ENCODE data around the gene HSPA1A. TPM values are rescaled to one million over a fixed set of nuclear protein-coding genes. Genes with fewer than 3 reads are reported as not detected.
"Not testable (repeated sequence)": the region's sequence is repeated elsewhere in the genome, so short reads cannot be mapped to it uniquely, and the experiment has no call there.

Gene HSPA1A
- total RNA-seq, 1 donor from 2014 or later, result 28.1 TPM

DNA sequence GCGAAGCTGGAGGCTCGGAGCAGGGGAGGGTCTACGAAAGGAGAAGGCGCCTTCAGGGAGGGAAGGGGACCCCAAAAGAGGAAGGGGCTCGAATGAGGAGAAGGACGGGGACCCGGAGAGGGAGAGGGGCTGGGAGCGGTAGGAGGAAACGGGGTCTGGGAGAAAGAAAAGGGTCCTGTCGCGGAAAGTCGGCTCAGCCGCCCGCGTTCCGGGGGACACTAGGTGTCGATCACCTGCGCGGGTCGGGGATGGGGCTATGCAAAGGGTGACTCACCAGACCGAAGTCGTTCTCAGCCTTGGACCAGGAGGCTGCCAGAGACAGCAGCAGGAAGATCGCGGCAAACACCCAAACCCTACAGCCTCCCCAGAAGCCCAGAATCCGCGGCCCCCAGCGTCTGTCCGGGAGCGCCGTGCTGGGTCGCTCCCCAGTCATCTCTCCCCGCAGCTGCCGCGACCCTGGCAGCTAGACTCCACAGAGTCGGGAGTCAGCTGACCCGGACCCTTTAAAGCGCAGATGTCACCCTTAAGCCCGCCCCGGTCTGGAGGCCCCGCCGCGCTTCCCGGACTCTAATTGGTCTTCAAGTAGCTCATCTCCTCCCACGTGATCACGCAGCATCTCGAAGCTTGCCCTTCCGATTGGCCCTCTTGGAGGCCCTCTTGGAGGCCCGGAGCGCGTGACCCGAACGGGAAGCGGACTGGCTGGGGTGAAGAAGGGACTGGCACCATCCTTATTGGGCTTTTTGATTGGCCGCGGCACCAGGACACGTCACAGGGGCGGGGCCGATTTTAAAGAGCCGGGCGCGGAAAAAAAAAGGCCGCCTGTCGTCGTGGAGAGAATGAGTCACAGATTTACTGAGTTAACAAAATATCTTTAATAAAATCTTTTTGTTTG lies 47.2 kb downstream of the HSPA1A start, which contains the start of gene NEU1:
TSS of gene NEU1 (minus strand) at position 478 of the 892 bp plus-strand sequence. CDS start at position 433, 45 bp downstream.
- H3K4me3 Mint-ChIP-seq, result peak within 1 kb of the TSS; percentile 95
- no peaks in the 10 kb centered on the region for H3K27me3 Mint-ChIP-seq
- ATAC-seq (ENCODE audit: low read depth) (peak; percentile 91), DNase-seq (peak; percentile 93)
- peaks cover 21% of the 10 kb centered on the region for H3K4me1 Mint-ChIP-seq
- TF ChIP-seq, protein P1, sequence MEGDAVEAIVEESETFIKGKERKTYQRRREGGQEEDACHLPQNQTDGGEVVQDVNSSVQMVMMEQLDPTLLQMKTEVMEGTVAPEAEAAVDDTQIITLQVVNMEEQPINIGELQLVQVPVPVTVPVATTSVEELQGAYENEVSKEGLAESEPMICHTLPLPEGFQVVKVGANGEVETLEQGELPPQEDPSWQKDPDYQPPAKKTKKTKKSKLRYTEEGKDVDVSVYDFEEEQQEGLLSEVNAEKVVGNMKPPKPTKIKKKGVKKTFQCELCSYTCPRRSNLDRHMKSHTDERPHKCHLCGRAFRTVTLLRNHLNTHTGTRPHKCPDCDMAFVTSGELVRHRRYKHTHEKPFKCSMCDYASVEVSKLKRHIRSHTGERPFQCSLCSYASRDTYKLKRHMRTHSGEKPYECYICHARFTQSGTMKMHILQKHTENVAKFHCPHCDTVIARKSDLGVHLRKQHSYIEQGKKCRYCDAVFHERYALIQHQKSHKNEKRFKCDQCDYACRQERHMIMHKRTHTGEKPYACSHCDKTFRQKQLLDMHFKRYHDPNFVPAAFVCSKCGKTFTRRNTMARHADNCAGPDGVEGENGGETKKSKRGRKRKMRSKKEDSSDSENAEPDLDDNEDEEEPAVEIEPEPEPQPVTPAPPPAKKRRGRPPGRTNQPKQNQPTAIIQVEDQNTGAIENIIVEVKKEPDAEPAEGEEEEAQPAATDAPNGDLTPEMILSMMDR (IDR thresholded peaks at IDR 0.05), result no peak
- POLR2A ChIA-PET, result interaction anchor here (0.6 to 4.9 kb wide), 32 partner anchors 16 to 367 kb away, joined by 3 to 133 read pairs (median 5); partner anchors contain the start of genes ABHD16A, APOM, BAG6 and CLIC1
- CTCF ChIA-PET, result interaction anchor here (1.1 to 1.5 kb wide), 5 partner anchors 27 to 321 kb away, joined by 3 to 5 read pairs (median 4); partner anchors contain the start of genes ATP6V1G2 and DDX39B
- no peaks in the 10 kb centered on the region for H3K9me3 Mint-ChIP-seq
- peaks cover 40% of the 10 kb centered on the region for H3K36me3 Mint-ChIP-seq (ENCODE audit: low read depth)
- H3K27ac Mint-ChIP-seq, result peak within 1 kb of the TSS; percentile 93
- intact Hi-C loops (cut with micrococcal nuclease), result loop anchor here (1.0 to 2.0 kb wide), 10 partner anchors 28 to 314 kb away; partner anchors contain the start of genes AGPAT1, BAG6, CSNK2B and DDAH2

GRCh38 chr6:31864123-31864562 lies 48.8 kb downstream of the HSPA1A start:
- not testable (repeated sequence) for H3K9me3 Mint-ChIP-seq; DNase-seq; ATAC-seq (ENCODE audit: low read depth); H3K27me3 Mint-ChIP-seq
- ChIA-PET POLR2A (interaction anchor here (0.6 to 4.9 kb wide), 11 partner anchors 24 to 313 kb away, joined by 3 to 133 read pairs (median 6); partner anchors contain the start of genes ABHD16A, APOM, BAG6 and C6orf47), CTCF (interaction anchor here (0.7 to 1.5 kb wide), 5 partner anchors 11 to 317 kb away, joined by 3 to 5 read pairs (median 4); partner anchors contain the start of gene ATP6V1G2)
- Mint-ChIP-seq H3K4me3 (peak overlapping the region; percentile 95), H3K27ac (peak overlapping the region; percentile 93), H3K4me1 (peaks cover 21% of the 10 kb centered on the region), H3K36me3 (ENCODE audit: low read depth) (peaks cover 33% of the 10 kb centered on the region)
- intact Hi-C loops (cut with micrococcal nuclease), result loop anchor here (1.0 kb wide), 1 partner anchor 318 kb away; the partner anchor contains the start of gene ATP6V1G2

DNA sequence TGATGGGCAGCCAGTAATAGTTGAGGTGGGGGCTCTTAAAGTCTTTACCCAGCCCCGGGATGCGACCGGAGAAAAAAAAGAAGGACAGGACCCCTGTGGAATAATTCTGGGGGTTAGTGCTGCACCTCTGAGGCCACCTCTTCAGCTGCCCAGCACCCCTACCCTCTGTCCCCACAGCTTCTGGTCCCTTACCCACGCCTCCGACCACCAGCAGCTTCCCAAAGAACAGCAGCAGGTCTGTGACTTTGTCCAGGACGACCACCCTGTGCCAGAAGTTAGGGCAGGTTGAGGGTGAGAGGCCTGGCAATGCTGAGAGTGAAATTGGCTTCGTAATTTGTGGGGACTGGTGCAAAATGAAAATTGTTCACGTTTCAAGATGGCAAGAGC lies 49.5 kb downstream of the HSPA1A start:
- H3K36me3 Mint-ChIP-seq (ENCODE audit: low read depth), result peaks cover 26% of the 10 kb centered on the region

DNA sequence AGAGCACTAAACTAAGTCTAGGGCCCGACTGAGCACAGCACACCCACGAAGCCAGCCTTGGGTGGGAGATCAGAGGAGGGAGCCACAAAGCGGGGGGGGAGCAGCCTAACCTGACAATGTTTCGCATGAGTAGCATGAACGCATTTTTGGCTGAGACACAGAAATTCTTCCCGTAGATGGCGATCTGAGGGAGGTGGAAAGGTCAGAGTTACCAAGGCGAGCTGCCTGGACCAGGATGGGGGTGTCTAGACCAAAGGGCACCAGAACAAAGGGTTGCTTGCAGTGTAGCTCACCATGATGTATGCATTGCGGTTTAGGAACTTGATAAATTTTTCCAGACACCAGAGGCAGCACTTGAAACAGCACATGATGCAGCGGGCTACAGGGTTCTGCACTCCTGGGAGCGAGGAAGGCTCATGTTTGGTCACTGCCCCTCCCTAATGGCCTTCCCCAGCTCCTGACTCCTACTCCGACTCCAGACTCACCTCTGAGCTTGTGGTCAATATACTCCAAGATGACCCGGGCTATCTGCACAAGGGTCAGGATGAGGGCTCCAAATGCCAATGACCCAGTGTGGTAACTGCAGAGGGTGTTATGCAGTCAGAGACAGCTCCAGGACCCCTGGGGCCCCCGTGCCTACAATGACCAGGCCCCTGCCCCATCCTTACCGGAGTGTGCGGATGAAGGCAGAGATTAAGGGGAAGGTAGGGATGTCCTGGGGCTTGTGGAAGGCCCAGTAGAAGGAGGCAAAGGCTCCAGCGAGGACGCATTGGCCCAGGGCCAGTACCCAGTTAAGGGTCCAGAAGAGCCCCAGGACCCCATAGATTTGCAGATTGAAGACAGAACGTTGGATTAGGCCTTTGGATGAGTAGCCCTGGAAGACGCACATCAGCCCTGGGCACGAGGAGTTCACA lies 50.1 kb downstream of the HSPA1A start:
- intact Hi-C loops (cut with micrococcal nuclease), result no loop called here
- DNase-seq (no peak), ATAC-seq (ENCODE audit: low read depth) (no peak)
- CTCF ChIA-PET, result interaction anchor here (0.9 kb wide), 1 partner anchor 26 kb away, joined by 5 read pairs; no protein-coding TSS in a partner anchor
- H3K36me3 Mint-ChIP-seq (ENCODE audit: low read depth), result peaks cover 20% of the 10 kb centered on the region
- POLR2A ChIA-PET, result interaction anchor here (4.9 kb wide), 1 partner anchor 31 kb away, joined by 133 read pairs; no protein-coding TSS in a partner anchor
- H3K27ac Mint-ChIP-seq, result no peak overlapping the region
- no peak overlapping the region for H3K4me3 Mint-ChIP-seq
- TF ChIP-seq, protein P1 (IDR thresholded peaks at IDR 0.05), result no peak
- peaks cover 1% of the 10 kb centered on the region for H3K27me3 Mint-ChIP-seq
- H3K4me1 Mint-ChIP-seq, result peaks cover 21% of the 10 kb centered on the region
- H3K9me3 Mint-ChIP-seq, result no peaks in the 10 kb centered on the region

More for the DNA sequence above, 49.5 kb downstream of the HSPA1A start:
- intact Hi-C loops (cut with micrococcal nuclease), result loop anchor here (1.0 kb wide), 1 partner anchor 319 kb away; the partner anchor contains the start of gene ATP6V1G2
- no peaks in the 10 kb centered on the region for H3K27me3 Mint-ChIP-seq
- no peak overlapping the region for H3K27ac Mint-ChIP-seq
- CTCF ChIA-PET, result interaction anchor here (0.9 to 1.2 kb wide), 2 partner anchors 26 to 33 kb away, joined by 4 to 5 read pairs; no protein-coding TSS in a partner anchor
- POLR2A ChIA-PET, result interaction anchor here (2.8 to 4.9 kb wide), 2 partner anchors 31 to 33 kb away, joined by 29 to 133 read pairs; partner anchors contain the start of gene EHMT2
- TF ChIP-seq, protein P1 (IDR thresholded peaks at IDR 0.05), result no peak
- peaks cover 21% of the 10 kb centered on the region for H3K4me1 Mint-ChIP-seq
- ATAC-seq (ENCODE audit: low read depth) (no peak), DNase-seq (no peak)
- H3K9me3 Mint-ChIP-seq, result no peaks in the 10 kb centered on the region
- H3K4me3 Mint-ChIP-seq, result no peak overlapping the region

Other genes with a start within 250 kb of the HSPA1A start
- gene LTA, start 243.3 kb upstream of the HSPA1A start, total RNA-seq, result 60.4 and 66.0 TPM in 2 replicates
- gene TNF, start 240.0 kb upstream of the HSPA1A start, total RNA-seq, result 135 and 139 TPM in 2 replicates
- gene LTB, start 233.1 kb upstream of the HSPA1A start, total RNA-seq, result 155 and 177 TPM in 2 replicates
- gene LST1, start 229.3 kb upstream of the HSPA1A start, total RNA-seq, result 7.8 and 8.4 TPM in 2 replicates
- gene NCR3, start 222.5 kb upstream of the HSPA1A start, total RNA-seq, result 10.0 and 11.2 TPM in 2 replicates
- gene AIF1, start 200.3 kb upstream of the HSPA1A start, total RNA-seq, result 1.4 and 2.0 TPM in 2 replicates
- 246 and 283 TPM in 2 replicates for gene PRRC2A, start 194.8 kb upstream of the HSPA1A start, total RNA-seq
- gene BAG6, start 162.9 kb upstream of the HSPA1A start, total RNA-seq, result 309 and 327 TPM in 2 replicates
- gene APOM, start 159.6 kb upstream of the HSPA1A start, total RNA-seq, result 2.2 and 2.4 TPM in 2 replicates
- gene C6orf47, start 154.8 kb upstream of the HSPA1A start, total RNA-seq, result 29.0 and 29.3 TPM in 2 replicates
- gene GPANK1, start 150.5 kb upstream of the HSPA1A start, total RNA-seq, result 23.0 and 24.2 TPM in 2 replicates
- gene CSNK2B, start 149.5 kb upstream of the HSPA1A start, total RNA-seq, result 190 and 191 TPM in 2 replicates
- gene LY6G5B, start 145.6 kb upstream of the HSPA1A start, total RNA-seq, result 23.2 and 33.1 TPM in 2 replicates
- gene LY6G5C, start 134.5 kb upstream of the HSPA1A start, total RNA-seq, result 0.29 and 0.73 TPM in 2 replicates
- gene ABHD16A, start 112.2 kb upstream of the HSPA1A start, total RNA-seq, result 49.3 and 59.1 TPM in 2 replicates
- gene LY6G6F, start 108.7 kb upstream of the HSPA1A start, total RNA-seq, result not detected in 2 replicates
- gene LY6G6D, start 100.2 kb upstream of the HSPA1A start, total RNA-seq, result not detected in 2 replicates
- gene LY6G6C, start 93.8 kb upstream of the HSPA1A start, total RNA-seq, result not detected in 2 replicates
- gene MPIG6B, start 92.2 kb upstream of the HSPA1A start, total RNA-seq, result 0.12 TPM in 1 of 2 replicates, not detected in the other
- 30.7 and 32.5 TPM in 2 replicates for gene DDAH2, start 86.2 kb upstream of the HSPA1A start, total RNA-seq
- gene CLIC1, start 79.0 kb upstream of the HSPA1A start, total RNA-seq, result 374 and 397 TPM in 2 replicates
- 35.4 and 47.3 TPM in 2 replicates for gene MSH5, start 75.5 kb upstream of the HSPA1A start, total RNA-seq
- 7.7 and 9.0 TPM in 2 replicates for gene SAPCD1, start 52.9 kb upstream of the HSPA1A start, total RNA-seq
- 1.6 and 2.9 TPM in 2 replicates for gene VWA7, start 38.2 kb upstream of the HSPA1A start, total RNA-seq
- 136 and 140 TPM in 2 replicates for gene VARS1, start 19.8 kb upstream of the HSPA1A start, total RNA-seq
- gene LSM2, start 8.6 kb upstream of the HSPA1A start, total RNA-seq, result 61.8 and 68.6 TPM in 2 replicates
- gene HSPA1L, start 260 bp upstream of the HSPA1A start, total RNA-seq, result 1.2 and 2.1 TPM in 2 replicates
- gene HSPA1B, start 12.2 kb downstream of the HSPA1A start, total RNA-seq, result 23.7 and 30.4 TPM in 2 replicates
- 18.3 and 19.2 TPM in 2 replicates for gene NEU1, start 47.3 kb downstream of the HSPA1A start, total RNA-seq
- 0.17 TPM in 1 of 2 replicates, not detected in the other for gene SLC44A4, start 63.5 kb downstream of the HSPA1A start, total RNA-seq
- 49.9 and 58.4 TPM in 2 replicates for gene EHMT2, start 82.2 kb downstream of the HSPA1A start, total RNA-seq
- 4.8 and 5.5 TPM in 2 replicates for gene ZBTB12, start 86.5 kb downstream of the HSPA1A start, total RNA-seq
- 0.78 and 0.95 TPM in 2 replicates for gene C2, start 112.2 kb downstream of the HSPA1A start, total RNA-seq
- 0.29 TPM in 1 of 2 replicates, not detected in the other for gene CFB, start 130.6 kb downstream of the HSPA1A start, total RNA-seq
- gene NELFE, start 143.4 kb downstream of the HSPA1A start, total RNA-seq, result 57.9 and 63.3 TPM in 2 replicates
- gene SKIC2, start 143.6 kb downstream of the HSPA1A start, total RNA-seq, result 95.8 and 102 TPM in 2 replicates
- 23.7 and 29.4 TPM in 2 replicates for gene DXO, start 156.6 kb downstream of the HSPA1A start, total RNA-seq
- gene C4A, start 166.5 kb downstream of the HSPA1A start, total RNA-seq, result 4.6 and 6.8 TPM in 2 replicates
- 5.1 and 5.3 TPM in 2 replicates for gene C4B, start 199.3 kb downstream of the HSPA1A start, total RNA-seq
- 0.10 TPM in 1 of 2 replicates, not detected in the other for gene CYP21A2, start 222.9 kb downstream of the HSPA1A start, total RNA-seq

Data from activated B cell treated with CpG ODN at 0.5 μM for 24 hours (primary cell).